Adipocyte (in vitro differentiated cells): ENCODE data around the gene DLEC1.

ENCODE experiments used
- DNase-seq: peaks from one replicate; pipeline ENCODE4 v3.0.0-alpha.2; 2015; ENCODE audit warnings: low read depth
- H3K27me3 ChIP-seq: replicated peaks from 2 replicates; pipeline ENCODE4 v1.7.0; 2013; ENCODE audit warnings: mild to moderate bottlenecking, low read length, moderate library complexity; ENCODE audit not compliant: control insufficient read depth, insufficient read depth
- H3K36me3 ChIP-seq: 2 replicates; pipeline ENCODE4 v1.7.0; 2013; ENCODE audit warnings: low read length, mild to moderate bottlenecking, moderate library complexity; ENCODE audit not compliant: control insufficient read depth, insufficient read depth, severe bottlenecking
- H3K4me1 ChIP-seq: 2 replicates; pipeline ENCODE4 v1.7.0; 2013; ENCODE audit warnings: mild to moderate bottlenecking, low read length, moderate library complexity; ENCODE audit not compliant: control insufficient read depth, insufficient read depth
- H3K4me3 ChIP-seq: 2 replicates; pipeline ENCODE4 v1.7.0; 2013; ENCODE audit warnings: mild to moderate bottlenecking, low read length, moderate library complexity
- H3K9ac ChIP-seq: 2 replicates; pipeline ENCODE4 v1.7.0; 2013; ENCODE audit warnings: mild to moderate bottlenecking, low read length, moderate library complexity
- H3K9me3 ChIP-seq: 2 replicates; pipeline ENCODE4 v1.7.0; 2013; ENCODE audit warnings: mild to moderate bottlenecking, low read length, moderate library complexity; ENCODE audit not compliant: control insufficient read depth

DLEC1 gene

DNA sequence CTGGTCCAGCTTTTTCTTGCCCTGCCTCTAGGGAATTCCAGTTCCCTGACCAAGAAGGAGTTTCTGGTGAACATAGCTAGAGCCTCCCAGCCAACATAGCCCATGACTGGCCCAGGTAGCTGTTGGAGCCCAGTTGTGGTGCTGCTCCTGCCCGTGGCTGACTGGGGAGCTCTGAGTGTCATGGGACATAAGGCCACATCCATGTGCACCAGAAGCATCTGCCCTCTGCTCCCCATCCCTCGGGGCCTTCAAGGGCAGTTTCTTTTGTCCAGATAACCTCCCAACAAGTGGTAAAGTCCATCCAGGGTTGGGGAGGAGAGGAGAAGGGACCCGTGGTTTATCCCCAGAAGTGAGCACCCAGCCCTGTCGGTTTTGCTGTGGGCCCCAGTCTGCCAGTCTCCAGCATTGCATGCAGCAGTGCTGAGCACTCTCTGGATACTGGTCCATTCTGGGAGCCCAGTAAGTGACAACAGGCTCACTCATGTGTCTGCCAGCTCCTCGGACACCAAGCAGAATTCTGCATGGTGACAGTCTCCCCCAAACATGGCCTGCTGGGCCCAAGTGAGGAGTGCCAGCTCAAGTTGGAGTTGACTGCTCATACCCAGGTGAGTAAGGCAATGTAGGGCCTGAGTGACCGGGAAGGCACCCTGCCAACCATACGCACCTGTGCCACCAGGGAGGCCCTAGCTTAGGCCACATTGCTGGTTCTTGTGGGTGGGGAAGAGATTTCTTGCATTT lies 69.1 kb downstream of the DLEC1 start:
- Histone ChIP-seq H3K9ac (no peak overlapping the region), H3K4me1 (no peaks in the 10 kb centered on the region), H3K27me3 (peaks cover 4% of the 10 kb centered on the region), H3K36me3 (no peaks in the 10 kb centered on the region), H3K4me3 (no peak overlapping the region), H3K9me3 (peaks cover 24% of the 10 kb centered on the region)
- no peak for DNase-seq

DNA sequence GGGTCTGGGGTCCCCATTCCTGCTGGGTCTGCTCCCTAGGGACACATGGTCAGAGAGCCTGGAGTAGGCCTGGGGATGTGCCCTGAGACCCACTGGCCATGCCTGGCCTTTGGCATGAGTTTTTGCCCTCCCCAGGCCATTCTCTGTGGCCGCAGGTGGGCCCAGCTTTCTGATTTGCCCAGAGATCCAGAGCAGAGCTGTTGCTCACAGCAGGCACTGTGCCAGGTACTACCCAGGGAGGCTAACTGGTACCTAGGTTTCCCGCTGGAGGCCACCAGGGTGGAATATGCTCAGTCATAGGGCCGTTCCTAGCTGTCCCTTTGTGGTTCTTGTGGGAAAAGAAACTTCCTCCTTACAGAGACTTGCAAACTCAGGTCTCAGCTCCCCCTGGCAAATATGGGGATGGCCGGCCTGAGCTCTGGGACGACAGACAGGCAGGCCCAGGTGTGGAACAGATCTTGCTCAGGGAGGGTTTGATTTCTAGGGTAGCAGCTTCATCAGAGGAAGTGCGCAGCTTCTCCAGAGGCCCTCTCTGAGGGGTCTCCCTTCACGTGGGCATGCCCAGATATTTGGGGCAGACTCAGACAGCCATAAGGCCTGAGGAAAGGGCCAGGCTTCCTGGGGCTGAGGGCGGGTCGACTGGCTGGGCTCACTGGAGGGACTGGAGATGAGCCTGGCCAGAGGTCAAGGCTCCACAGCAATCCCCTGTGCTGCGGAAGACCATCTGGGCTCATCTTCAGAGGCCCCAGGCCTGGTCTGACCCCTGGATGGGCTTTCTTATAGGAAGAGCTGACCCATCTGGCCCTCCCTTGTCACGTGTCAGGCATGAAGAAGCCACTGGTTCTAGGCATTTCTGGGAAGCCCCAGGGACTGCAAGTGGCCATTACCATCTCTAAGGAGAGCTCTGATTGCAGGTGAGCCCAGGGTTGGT lies 69.9 kb downstream of the DLEC1 start:
- no peaks in the 10 kb centered on the region for H3K27me3 ChIP-seq
- no peak for DNase-seq
- no peak overlapping the region for H3K9ac ChIP-seq
- H3K9me3 ChIP-seq = peaks cover 24% of the 10 kb centered on the region
- H3K36me3 ChIP-seq = no peaks in the 10 kb centered on the region
- H3K4me1 ChIP-seq = no peaks in the 10 kb centered on the region
- no peak overlapping the region for H3K4me3 ChIP-seq

DNA sequence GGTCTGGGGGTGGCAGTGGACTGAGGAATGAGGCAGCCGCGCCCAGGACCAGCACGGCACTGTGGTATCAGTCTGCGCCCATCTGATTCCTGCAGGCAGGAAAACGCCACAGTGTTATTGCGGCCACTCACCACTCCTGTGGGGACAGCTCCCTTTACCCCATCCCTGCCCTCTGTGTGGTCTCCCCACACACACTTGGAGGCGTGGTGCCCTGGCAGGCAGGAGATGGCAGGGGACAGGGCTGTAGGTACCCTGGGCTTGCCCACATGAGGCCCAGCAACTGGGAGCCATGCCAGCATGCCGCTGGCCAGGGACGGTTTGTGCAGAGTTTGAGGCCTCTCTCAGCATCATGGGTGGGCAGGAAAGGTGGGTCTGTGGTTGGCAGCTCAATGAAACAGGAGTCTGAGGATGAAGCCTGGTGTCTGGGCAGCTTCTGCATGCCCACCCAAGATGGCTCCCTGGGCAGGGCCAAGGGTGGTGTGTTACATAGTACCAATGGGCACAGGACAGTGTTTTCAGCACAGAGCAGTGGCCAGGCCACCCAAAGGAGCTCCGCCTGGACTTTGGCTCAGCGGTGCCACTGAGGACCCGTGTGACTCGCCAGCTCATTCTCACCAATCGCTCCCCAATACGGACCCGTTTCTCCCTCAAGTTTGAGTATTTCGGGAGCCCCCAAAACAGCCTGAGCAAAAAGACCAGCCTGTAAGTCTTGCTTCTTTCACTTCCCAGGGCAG lies 70.7 kb downstream of the DLEC1 start:
- H3K9ac ChIP-seq = no peak overlapping the region
- no peak overlapping the region for H3K4me3 ChIP-seq
- no peaks in the 10 kb centered on the region for H3K27me3 ChIP-seq
- peaks cover 19% of the 10 kb centered on the region for H3K9me3 ChIP-seq
- H3K4me1 ChIP-seq = no peaks in the 10 kb centered on the region
- DNase-seq = no peak
- H3K36me3 ChIP-seq = no peaks in the 10 kb centered on the region

GRCh38 chr3:38110314-38111050 lies 71.5 kb downstream of the DLEC1 start:
- Histone ChIP-seq H3K36me3 (no peaks in the 10 kb centered on the region), H3K9me3 (peaks cover 12% of the 10 kb centered on the region), H3K4me1 (no peaks in the 10 kb centered on the region), H3K27me3 (peaks cover 7% of the 10 kb centered on the region), H3K4me3 (no peak overlapping the region), H3K9ac (no peak overlapping the region)
- DNase-seq = no peak

- Histone ChIP-seq H3K27me3 (peaks cover 9% of the 10 kb centered on the region), H3K9me3 (peaks cover 5% of the 10 kb centered on the region), H3K4me3 (no peak overlapping the region), H3K9ac (no peak overlapping the region), H3K36me3 (no peaks in the 10 kb centered on the region), H3K4me1 (no peaks in the 10 kb centered on the region)
- DNase-seq = no peak
Observed at GRCh38 chr3:38111201-38111600, 72.2 kb downstream of the DLEC1 start.

DNA sequence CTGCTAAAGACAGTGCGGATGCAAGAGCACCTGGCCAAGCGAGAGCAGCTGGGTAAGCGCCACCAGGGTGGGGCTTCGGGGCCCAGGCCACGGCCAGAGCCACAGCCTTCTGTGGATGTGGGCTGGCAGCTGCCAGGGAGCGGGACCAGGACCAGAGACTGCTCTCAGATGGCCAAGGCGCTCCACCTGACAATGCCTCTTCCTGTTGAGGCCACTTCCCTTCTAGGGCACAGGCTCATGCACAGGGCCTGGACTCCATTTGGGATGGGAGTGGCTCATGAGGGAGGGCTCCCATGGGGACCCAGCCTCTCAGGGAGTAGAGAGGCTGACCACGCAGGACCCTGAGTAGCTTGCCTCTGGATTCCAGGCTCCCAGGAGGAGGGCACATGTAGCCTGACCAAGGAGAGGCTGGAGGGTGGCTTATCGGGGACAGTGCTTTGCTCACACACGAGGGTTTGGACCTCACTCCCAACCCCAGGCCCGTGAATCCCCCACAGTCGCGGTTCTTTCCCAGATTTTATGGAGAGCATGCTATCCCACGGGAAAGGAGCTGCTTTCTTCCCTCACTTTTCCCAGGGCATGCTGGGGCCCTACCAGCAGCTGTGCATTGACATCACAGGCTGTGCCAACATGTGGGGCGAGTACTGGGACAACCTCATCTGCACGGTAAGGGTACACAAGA lies 72.8 kb downstream of the DLEC1 start:
- Histone ChIP-seq H3K9me3 (peaks cover 2% of the 10 kb centered on the region), H3K27me3 (peaks cover 9% of the 10 kb centered on the region), H3K4me1 (no peaks in the 10 kb centered on the region), H3K4me3 (no peak overlapping the region), H3K9ac (no peak overlapping the region), H3K36me3 (no peaks in the 10 kb centered on the region)
- no peak for DNase-seq

GRCh38 chr3:38112378-38112761 lies 73.4 kb downstream of the DLEC1 start:
- no peak overlapping the region for H3K4me3 ChIP-seq
- no peak for DNase-seq
- no peak overlapping the region for H3K9ac ChIP-seq
- H3K27me3 ChIP-seq = peaks cover 9% of the 10 kb centered on the region
- no peaks in the 10 kb centered on the region for H3K36me3 ChIP-seq
- no peaks in the 10 kb centered on the region for H3K4me1 ChIP-seq
- H3K9me3 ChIP-seq = no peaks in the 10 kb centered on the region

DNA sequence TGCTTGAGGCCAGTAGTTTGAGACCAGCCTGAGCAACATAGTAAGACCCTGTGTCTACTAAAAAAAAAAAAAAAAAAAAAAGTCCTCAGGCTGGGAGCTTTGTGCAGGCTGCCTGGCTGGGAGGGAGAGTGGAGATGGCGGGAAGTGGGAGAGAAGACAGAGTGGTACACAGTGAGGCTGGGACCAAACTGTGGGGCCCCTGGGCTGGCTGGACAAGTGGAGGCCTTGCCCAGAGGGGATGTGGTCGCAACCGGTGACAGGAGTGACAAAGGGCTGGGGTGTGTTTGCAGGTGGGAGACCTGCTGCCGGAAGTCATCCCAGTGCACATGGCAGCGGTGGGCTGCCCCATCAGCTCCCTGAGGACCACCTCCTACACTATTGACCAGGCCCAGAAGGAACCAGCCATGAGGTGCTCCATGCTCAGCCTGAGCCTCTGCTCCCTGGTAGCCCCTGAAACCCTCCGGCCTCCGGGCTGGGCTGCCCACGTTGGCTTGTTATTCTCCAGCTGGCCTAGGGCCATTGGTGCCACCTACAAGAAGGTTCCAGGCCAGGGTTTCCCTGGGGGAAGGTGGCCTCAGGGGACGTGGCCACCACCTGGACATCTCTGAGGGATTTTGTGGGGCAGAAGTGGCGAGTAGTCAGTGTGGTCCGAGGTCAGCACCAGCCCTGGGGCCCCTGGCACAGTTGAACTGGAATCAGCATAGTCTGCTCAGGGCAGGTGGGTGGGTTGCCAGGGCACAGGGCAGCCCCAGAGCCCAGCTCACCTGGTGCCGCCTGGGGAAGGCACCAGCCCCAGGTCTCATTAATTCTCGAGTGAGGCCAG lies 75.3 kb downstream of the DLEC1 start:
- H3K4me1 ChIP-seq = no peaks in the 10 kb centered on the region
- H3K36me3 ChIP-seq = no peaks in the 10 kb centered on the region
- no peak for DNase-seq
- no peak overlapping the region for H3K9ac ChIP-seq
- H3K4me3 ChIP-seq = no peak overlapping the region
- H3K27me3 ChIP-seq = peaks cover 9% of the 10 kb centered on the region
- no peaks in the 10 kb centered on the region for H3K9me3 ChIP-seq

DNA sequence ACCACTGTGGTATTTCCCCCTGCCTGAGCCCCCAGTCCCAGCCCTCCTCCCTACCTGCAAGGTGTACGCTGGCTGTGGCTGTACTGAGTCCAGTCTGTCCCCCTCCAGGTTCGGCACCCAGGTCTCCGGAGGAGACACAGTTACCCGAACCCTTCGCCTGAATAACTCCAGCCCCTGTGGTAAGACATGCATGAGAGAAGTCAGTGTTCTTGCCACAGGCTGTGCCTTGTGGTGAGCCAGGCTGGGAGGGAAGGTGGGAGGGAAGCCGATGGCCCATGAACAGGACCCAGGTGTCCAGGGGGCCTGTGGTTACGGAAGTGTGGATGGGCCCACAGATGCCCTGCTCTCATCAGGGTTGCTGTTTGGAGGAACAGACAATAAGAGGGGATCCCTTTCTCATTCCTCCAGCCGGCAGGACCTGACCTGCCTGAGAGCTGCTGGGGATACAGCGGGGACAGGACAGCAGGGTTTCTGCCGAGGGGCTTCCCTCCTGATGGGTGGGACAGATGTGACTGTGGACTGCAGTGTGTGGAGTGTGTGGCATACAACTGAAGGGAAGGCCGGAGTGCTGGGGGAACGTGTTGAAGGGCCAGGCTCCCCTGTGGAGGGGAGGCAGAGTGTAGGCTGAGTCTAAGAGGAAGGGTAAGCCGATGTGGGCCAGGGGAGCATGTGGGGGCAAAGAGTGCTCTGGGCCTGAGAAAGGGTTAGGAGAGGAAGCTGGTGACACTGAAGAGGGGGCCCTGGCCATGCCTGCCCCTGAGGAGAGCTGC lies 76.1 kb downstream of the DLEC1 start:
- Histone ChIP-seq H3K36me3 (peaks cover 3% of the 10 kb centered on the region), H3K9me3 (no peaks in the 10 kb centered on the region), H3K27me3 (peaks cover 9% of the 10 kb centered on the region), H3K4me3 (no peak overlapping the region), H3K9ac (no peak overlapping the region), H3K4me1 (no peaks in the 10 kb centered on the region)
- no peak for DNase-seq
